ENCODE data around the gene PAX3. TPM values are rescaled to one million over a fixed set of nuclear protein-coding genes. Genes with fewer than 3 reads are reported as not detected.

PAX3 gene
- total RNA-seq, 1 experiment from 2014 or later: not detected

DNA sequence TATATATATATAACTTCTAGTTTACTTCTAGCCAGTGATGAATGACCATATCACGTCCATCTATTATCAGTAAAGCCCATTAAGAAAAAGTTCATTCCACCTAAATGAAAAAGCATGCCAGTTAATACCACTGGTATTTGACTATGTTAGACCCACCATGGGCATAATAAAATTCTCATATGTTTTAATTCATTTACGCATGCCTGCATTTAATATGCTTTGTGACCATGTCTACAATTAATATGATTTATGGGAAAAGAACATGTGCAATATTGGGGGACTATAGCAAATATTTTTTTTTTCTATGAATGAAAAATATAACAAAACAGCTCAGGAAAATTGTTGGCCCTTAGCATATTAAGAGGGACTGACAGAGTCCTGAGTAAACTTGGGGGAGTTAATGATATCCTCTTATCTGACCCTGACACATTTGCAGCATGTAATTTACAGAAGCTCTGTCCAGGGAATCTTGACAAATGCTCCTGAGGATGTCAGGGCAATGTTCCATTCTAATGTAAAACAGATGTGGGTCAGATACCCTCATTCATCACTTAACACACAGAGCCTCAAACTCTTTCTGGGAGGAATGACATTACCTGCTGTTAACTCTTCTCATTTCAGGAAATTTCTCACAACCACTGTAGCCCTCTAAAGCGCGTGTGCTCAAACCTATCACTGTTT, 90.6 kb downstream of the PAX3 start:
- no peak for DNase-seq
- H3K36me3 ChIP-seq (replicated peaks; ENCODE audit: control insufficient read depth, insufficient read depth, low read length): no peaks in the 10 kb centered on the region
- H3K27me3 ChIP-seq (ENCODE audit: control insufficient read depth, insufficient read depth, low read length): no peaks in the 10 kb centered on the region
- no peak overlapping the region for H3K4me3 ChIP-seq (ENCODE audit: insufficient read depth, low read depth, low read length)

DNA sequence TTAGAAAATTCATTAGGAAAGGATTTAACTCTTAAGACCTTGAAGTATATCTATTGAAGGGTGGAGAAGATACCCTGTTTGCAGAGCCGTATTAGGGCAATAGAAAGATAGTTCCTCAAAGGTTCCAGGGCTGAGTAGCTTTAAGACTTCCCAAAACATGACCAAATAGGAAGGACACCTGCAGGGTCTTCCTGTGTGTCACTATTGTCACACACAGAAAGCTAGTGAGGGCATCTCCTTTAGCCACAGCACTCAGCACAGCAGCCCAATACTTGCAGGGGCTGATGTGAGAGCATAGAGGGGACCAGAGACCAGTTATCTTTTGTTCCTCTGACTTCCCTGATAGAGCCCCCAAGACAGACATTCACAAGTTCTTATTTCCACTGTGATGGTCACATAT, 93.7 kb downstream of the PAX3 start:
- DNase-seq: no peak
- Histone ChIP-seq H3K36me3 (replicated peaks; ENCODE audit: control insufficient read depth, insufficient read depth, low read length) (no peaks in the 10 kb centered on the region), H3K4me3 (ENCODE audit: insufficient read depth, low read depth, low read length) (no peak overlapping the region), H3K27me3 (ENCODE audit: control insufficient read depth, insufficient read depth, low read length) (no peaks in the 10 kb centered on the region)

DNA sequence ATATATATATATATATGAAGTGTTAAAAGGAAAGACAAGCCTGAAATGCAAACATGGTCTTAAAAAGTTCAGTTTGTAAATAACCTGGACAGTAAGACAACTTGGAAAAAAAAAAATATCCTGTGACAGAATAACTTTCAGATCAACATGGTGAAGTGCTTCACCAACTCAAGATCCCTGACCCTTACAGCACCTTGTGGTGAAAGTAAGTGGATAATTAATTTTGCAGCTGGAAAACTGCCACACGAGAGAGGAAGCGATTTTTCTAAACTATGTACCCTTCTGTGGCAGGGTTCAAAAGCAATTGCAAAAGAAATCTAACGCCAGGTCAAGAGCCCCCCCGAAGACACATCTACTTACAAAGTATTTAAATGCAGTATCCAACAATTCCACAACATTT, 95.8 kb downstream of the PAX3 start:
- Histone ChIP-seq H3K27me3 (ENCODE audit: control insufficient read depth, insufficient read depth, low read length) (no peaks in the 10 kb centered on the region), H3K36me3 (replicated peaks; ENCODE audit: control insufficient read depth, insufficient read depth, low read length) (no peaks in the 10 kb centered on the region), H3K4me3 (ENCODE audit: insufficient read depth, low read depth, low read length) (no peak overlapping the region)
- DNase-seq: no peak

DNA sequence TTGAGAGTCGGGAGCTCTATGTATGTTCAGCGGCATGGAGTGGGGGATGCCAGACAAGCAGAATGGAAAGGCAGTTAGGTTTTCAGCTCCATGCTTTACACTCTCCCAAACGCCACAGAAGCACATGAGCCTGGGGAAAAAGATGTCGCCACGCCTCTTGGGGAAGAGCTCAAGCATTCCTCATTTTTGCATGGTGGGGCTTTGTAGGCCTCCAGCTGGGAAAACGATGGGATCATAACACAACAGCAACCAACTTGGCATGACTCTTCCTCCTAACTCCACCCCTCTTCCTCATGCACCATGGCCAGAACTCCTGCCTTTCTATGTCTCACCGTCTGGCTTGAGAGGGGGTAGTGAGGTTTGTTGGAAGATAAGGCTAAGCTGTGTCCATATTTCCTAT, 102.6 kb downstream of the PAX3 start:
- Histone ChIP-seq H3K27me3 (ENCODE audit: control insufficient read depth, insufficient read depth, low read length) (no peaks in the 10 kb centered on the region), H3K4me3 (ENCODE audit: insufficient read depth, low read depth, low read length) (no peak overlapping the region)
- no peak for DNase-seq

GRCh38 chr2:222194669-222195068, 104.1 kb downstream of the PAX3 start:
- Histone ChIP-seq H3K4me3 (ENCODE audit: insufficient read depth, low read depth, low read length) (no peak overlapping the region), H3K36me3 (replicated peaks; ENCODE audit: control insufficient read depth, insufficient read depth, low read length) (no peaks in the 10 kb centered on the region), H3K27me3 (ENCODE audit: control insufficient read depth, insufficient read depth, low read length) (no peaks in the 10 kb centered on the region; the same call in 1 of the 2 replicates)
- no peak for DNase-seq

More for the DNA sequence above, 102.6 kb downstream of the PAX3 start:
- H3K36me3 ChIP-seq (replicated peaks; ENCODE audit: control insufficient read depth, insufficient read depth, low read length): no peaks in the 10 kb centered on the region

DNA sequence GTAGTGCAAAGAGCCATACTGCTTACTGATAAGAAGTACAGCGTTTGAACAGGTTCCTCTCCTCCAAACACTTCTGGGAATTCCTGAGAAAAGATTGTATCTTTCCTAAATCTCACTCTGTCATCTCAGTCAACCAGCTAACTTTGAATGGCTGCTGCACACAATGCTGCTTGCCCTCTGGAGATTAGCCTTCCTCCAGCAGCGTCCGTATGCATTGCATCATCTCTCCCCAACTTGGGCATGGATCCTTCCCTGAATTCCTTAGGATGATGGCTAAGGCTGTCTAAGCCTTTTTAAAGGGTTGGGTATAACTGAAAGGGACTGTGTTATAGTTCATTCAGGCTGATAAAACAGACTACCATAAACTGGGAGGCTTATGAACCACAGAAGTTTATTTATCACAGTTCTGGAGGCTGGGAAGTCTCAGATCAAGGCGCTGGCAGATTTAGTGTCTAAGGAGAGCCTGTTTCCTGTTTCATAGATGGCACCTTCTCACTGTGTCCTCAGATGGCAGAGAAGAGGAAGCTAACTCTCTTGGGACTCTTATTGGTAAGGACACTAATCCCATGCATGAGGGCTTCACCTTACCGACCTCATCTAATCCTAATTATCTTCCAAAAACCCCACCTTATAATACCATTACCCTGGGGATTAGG, 105.3 kb downstream of the PAX3 start:
- Histone ChIP-seq H3K4me3 (ENCODE audit: insufficient read depth, low read depth, low read length) (no peak overlapping the region), H3K27me3 (ENCODE audit: control insufficient read depth, insufficient read depth, low read length) (no peaks in the 10 kb centered on the region; the same call in 1 of the 2 replicates), H3K36me3 (replicated peaks; ENCODE audit: control insufficient read depth, insufficient read depth, low read length) (no peaks in the 10 kb centered on the region)
- DNase-seq: no peak

- no peak for DNase-seq
- H3K4me3 ChIP-seq (ENCODE audit: insufficient read depth, low read depth, low read length): no peak overlapping the region
- H3K36me3 ChIP-seq (replicated peaks; ENCODE audit: control insufficient read depth, insufficient read depth, low read length): no peaks in the 10 kb centered on the region
- H3K27me3 ChIP-seq (ENCODE audit: control insufficient read depth, insufficient read depth, low read length): no peaks in the 10 kb centered on the region
Observed at GRCh38 chr2:222180619-222181018, 118.2 kb downstream of the PAX3 start.

- DNase-seq: no peak
- Histone ChIP-seq H3K4me3 (ENCODE audit: insufficient read depth, low read depth, low read length) (no peak overlapping the region), H3K27me3 (ENCODE audit: control insufficient read depth, insufficient read depth, low read length) (peaks cover 2% of the 10 kb centered on the region; the same call in 1 of the 2 replicates), H3K36me3 (replicated peaks; ENCODE audit: control insufficient read depth, insufficient read depth, low read length) (no peaks in the 10 kb centered on the region)
Observed at GRCh38 chr2:222179592-222179991, 119.2 kb downstream of the PAX3 start.

DNA sequence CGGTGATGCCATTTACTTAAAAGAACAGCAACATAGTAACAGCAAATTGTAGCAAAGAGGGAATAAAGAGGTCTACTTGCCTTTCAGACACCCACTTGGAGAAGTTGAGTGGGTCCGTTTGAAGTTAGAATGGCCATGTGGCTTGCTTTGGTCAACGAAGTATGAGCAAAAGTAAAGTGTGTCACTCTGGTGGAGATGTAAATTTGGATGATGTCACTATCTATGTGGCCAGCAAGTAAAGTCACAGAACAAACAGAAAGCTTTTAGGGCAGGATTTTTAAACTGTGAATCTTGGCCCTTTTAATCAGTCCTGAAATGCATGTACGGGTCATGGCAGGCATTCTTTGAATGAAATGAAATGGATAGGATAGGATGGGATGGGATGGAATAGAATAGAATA, 120.3 kb downstream of the PAX3 start:
- no peaks in the 10 kb centered on the region for H3K36me3 ChIP-seq (replicated peaks; ENCODE audit: control insufficient read depth, insufficient read depth, low read length)
- no peak overlapping the region for H3K4me3 ChIP-seq (ENCODE audit: insufficient read depth, low read depth, low read length)
- no peak for DNase-seq
- peaks cover 2% of the 10 kb centered on the region; the same call in 1 of the 2 replicates for H3K27me3 ChIP-seq (ENCODE audit: control insufficient read depth, insufficient read depth, low read length)

- no peak overlapping the region for H3K4me3 ChIP-seq (ENCODE audit: insufficient read depth, low read depth, low read length)
- H3K27me3 ChIP-seq (ENCODE audit: control insufficient read depth, insufficient read depth, low read length): peaks cover 2% of the 10 kb centered on the region; the same call in 1 of the 2 replicates
- DNase-seq: peak; percentile 18
- H3K36me3 ChIP-seq (replicated peaks; ENCODE audit: control insufficient read depth, insufficient read depth, low read length): no peaks in the 10 kb centered on the region
Observed at GRCh38 chr2:222176890-222177289, 121.9 kb downstream of the PAX3 start.

DNA sequence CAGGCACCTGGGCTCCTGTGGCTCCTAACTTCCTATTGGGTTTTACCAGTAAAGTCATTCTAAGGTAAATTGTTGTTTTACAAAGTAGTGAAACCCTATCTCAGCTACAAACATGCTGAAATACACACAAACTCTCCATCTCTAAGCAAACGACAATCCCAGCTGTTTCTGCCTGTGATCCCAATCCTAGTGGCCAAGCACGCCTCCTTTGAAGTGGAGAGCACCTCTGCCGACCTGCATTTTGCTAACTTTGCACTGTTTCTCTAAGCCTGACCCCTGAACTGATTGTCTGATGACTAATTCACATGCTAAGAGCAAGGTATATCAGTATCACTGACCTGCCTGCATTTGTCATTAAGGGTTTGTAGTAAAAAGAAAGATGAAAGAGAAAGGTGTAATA, 124.3 kb downstream of the PAX3 start:
- Histone ChIP-seq H3K27me3 (ENCODE audit: control insufficient read depth, insufficient read depth, low read length) (peaks cover 2% of the 10 kb centered on the region; the same call in 1 of the 2 replicates), H3K4me3 (ENCODE audit: insufficient read depth, low read depth, low read length) (no peak overlapping the region), H3K36me3 (replicated peaks; ENCODE audit: control insufficient read depth, insufficient read depth, low read length) (no peaks in the 10 kb centered on the region)
- peak; percentile 19 for DNase-seq

GRCh38 chr2:222169346-222169745, 129.5 kb downstream of the PAX3 start:
- Histone ChIP-seq H3K27me3 (ENCODE audit: control insufficient read depth, insufficient read depth, low read length) (no peaks in the 10 kb centered on the region), H3K4me3 (ENCODE audit: insufficient read depth, low read depth, low read length) (no peak overlapping the region), H3K36me3 (replicated peaks; ENCODE audit: control insufficient read depth, insufficient read depth, low read length) (no peaks in the 10 kb centered on the region)
- DNase-seq: no peak

DNA sequence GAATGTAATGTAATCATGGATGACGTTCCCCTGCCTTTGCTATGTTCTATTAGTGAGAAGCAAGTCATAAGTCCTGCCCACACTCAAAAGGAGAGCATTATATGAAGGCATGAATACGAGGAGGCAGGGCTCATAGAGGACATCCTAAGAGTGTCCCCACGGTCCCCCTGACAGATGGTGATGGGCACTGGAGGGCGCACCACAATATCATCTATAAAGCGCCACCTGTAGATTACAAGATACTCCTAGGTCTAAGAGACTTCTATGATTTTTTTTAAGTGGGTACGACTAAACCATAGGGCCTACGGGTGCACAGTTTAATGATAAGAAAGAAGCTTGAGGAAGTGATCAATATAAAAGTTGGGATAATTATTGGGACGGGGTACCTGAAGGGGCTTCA, 131.0 kb downstream of the PAX3 start:
- no peaks in the 10 kb centered on the region for H3K36me3 ChIP-seq (replicated peaks; ENCODE audit: control insufficient read depth, insufficient read depth, low read length)
- no peaks in the 10 kb centered on the region for H3K27me3 ChIP-seq (ENCODE audit: control insufficient read depth, insufficient read depth, low read length)
- DNase-seq: no peak
- H3K4me3 ChIP-seq (ENCODE audit: insufficient read depth, low read depth, low read length): no peak overlapping the region

GRCh38 chr2:222160944-222161343, 137.9 kb downstream of the PAX3 start:
- peak; percentile 9 for DNase-seq
- Histone ChIP-seq H3K27me3 (ENCODE audit: control insufficient read depth, insufficient read depth, low read length) (no peaks in the 10 kb centered on the region), H3K4me3 (ENCODE audit: insufficient read depth, low read depth, low read length) (no peak overlapping the region), H3K36me3 (replicated peaks; ENCODE audit: control insufficient read depth, insufficient read depth, low read length) (no peaks in the 10 kb centered on the region)

GRCh38 chr2:222160125-222160524, 138.7 kb downstream of the PAX3 start:
- H3K36me3 ChIP-seq (replicated peaks; ENCODE audit: control insufficient read depth, insufficient read depth, low read length): no peaks in the 10 kb centered on the region
- H3K4me3 ChIP-seq (ENCODE audit: insufficient read depth, low read depth, low read length): no peak overlapping the region
- DNase-seq: no peak
- H3K27me3 ChIP-seq (ENCODE audit: control insufficient read depth, insufficient read depth, low read length): no peaks in the 10 kb centered on the region
